Retinal pigment epithelial cell (primary cell): ENCODE measurements around the gene CHRM3.

Experiments
- DNase-seq: peaks from one replicate; pipeline ENCODE4 v3.0.0-alpha.2; 2010; ENCODE audit warnings: low read depth
- H3K4me3 ChIP-seq: 2 replicates; pipeline ENCODE4 v1.5.1; 2011; ENCODE audit warnings: mild to moderate bottlenecking, low read length, control low read depth, moderate library complexity
- CTCF ChIP-seq: conservative IDR thresholded peaks from 2 replicates; pipeline ENCODE4 v1.5.1; 2011; ENCODE audit warnings: low read depth, low read length, control low read depth, inconsistent platforms

Gene CHRM3

DNA sequence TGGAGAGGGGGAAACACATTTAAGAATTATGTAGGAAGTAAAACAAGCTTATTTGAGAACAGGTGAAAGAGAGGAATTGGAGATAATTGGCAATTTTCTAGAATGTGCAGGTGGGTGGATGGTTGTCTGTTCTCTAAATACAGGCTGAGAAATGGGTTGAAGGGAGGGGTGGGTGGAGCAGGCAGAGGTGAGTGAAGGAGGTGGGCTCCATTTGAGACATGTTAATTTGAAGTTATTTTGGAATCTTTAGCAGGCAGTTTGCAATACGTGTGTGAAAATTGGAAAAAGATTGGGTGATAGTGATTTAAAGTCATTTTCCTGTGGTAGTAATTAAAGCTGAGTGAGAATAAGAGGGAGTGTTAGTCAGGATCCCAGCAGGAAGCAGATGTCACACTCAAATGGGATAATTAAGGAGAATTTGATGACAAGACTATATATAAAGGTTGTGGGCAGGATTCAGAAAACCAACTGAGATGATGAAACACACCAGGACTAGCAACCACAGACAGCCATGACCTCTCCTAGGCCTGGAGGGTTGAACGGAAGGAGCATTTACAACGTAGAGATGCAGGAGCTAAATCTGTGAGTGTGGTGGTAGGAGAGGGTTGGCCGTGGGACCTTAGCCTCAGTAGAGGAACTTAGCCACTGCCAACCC, 40.6 kb downstream of the CHRM3 start:
- DNase-seq, result no peak
- H3K4me3 ChIP-seq, result no peak overlapping the region
- TF ChIP-seq CTCF, result no peak

- no peak overlapping the region for H3K4me3 ChIP-seq
- DNase-seq, result no peak
- no peak for TF ChIP-seq CTCF
Measured at GRCh38 chr1:239427712-239428111, 41.3 kb downstream of the CHRM3 start.

GRCh38 chr1:239428120-239428710, 41.8 kb downstream of the CHRM3 start:
- no peak for TF ChIP-seq CTCF
- DNase-seq, result peak; percentile 24
- no peak overlapping the region for H3K4me3 ChIP-seq

DNA sequence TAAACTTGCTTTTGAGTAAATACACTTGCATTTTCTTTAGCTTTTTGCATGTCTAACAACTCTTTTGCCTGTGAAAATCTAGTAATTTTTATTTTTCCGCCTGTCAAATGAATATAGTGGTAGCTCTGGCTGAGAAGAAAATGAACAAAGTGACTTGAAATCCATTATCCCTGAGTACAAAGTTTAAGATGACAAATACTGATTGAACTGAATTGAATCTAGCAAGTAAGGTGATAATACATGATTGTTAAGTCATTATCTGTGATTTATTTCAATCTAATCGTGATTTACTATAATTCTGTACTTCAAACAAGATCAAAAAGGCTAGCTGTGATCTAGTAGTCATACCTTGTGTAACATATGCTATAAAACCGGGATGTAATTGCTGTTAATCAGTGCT, 42.8 kb downstream of the CHRM3 start:
- DNase-seq, result no peak
- H3K4me3 ChIP-seq, result no peak overlapping the region
- TF ChIP-seq CTCF, result no peak

GRCh38 chr1:239432255-239432654, 45.9 kb downstream of the CHRM3 start:
- no peak overlapping the region for H3K4me3 ChIP-seq
- no peak for DNase-seq
- TF ChIP-seq CTCF, result no peak

DNA sequence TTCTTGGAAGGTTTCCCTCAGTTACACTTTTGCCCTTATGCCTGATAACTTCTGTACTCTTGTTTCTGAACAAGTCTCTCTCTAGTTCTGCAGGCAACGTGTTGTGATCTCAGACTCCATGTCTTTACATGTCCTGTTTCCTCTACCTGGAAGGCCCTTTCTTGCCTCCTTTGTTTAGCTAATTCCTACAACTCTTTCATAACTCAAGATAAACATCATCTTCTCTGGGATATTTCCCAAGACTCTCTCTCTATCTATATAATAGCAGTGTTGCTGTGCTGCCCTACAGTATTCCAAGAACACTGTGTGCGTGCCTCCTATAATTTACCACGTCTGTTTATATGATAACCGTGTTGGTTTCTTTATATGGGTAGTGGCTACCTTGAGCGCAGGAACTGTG, 47.8 kb downstream of the CHRM3 start:
- no peak for DNase-seq
- TF ChIP-seq CTCF, result no peak
- no peak overlapping the region for H3K4me3 ChIP-seq
